Measurements from ENCODE around the gene RGS14.

DNA sequence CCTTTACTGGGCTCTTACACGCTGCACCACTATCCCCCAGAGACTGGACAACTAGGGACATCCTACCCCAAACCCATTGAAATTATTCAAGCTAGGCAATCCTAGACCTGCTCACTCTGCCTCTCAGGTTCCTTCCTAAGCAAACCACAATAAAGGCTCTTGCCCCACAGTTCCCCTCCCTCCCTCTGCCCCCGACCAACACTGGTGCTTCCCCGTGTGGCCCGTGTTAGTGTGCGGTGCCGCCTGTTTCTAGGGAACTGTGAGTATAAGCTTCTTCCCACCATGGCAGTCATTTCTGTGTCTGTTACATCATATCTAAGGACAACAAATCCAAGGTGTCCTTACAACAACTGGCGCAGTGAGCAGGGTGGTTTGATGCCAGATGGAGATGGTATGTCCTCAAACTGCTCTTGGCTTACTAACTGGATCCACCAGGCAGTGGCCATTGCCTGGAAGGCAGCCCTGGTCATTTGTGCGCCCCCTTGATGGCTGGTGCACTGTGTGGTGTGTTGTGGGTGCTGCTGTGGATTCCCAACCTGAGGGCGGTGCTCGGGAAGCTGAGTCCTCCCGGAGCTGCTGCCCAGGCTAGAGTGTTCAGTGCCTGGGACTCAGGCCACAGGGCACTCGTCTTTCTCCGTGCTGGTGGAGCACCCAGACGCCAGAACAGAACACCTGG lies 37.7 kb upstream of the RGS14 start:
- TF ChIP-seq, protein P1, sequence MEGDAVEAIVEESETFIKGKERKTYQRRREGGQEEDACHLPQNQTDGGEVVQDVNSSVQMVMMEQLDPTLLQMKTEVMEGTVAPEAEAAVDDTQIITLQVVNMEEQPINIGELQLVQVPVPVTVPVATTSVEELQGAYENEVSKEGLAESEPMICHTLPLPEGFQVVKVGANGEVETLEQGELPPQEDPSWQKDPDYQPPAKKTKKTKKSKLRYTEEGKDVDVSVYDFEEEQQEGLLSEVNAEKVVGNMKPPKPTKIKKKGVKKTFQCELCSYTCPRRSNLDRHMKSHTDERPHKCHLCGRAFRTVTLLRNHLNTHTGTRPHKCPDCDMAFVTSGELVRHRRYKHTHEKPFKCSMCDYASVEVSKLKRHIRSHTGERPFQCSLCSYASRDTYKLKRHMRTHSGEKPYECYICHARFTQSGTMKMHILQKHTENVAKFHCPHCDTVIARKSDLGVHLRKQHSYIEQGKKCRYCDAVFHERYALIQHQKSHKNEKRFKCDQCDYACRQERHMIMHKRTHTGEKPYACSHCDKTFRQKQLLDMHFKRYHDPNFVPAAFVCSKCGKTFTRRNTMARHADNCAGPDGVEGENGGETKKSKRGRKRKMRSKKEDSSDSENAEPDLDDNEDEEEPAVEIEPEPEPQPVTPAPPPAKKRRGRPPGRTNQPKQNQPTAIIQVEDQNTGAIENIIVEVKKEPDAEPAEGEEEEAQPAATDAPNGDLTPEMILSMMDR (IDR thresholded peaks at IDR 0.05): no peak
- no peak for TF ChIP-seq POLR2A (IDR thresholded peaks at IDR 0.05)

All from tibial nerve (tissue), 3 donors.